ENCODE measurements around the gene DDX41. TPM values are rescaled to one million over a fixed set of nuclear protein-coding genes. Genes with fewer than 3 reads are reported as not detected.
A peak's percentile ranks its signal among the peaks of the same experiment; 100 is the strongest.

Gene DDX41
- total and polyA plus RNA-seq, 2 of the 13 experiments (the other 11 are each of a cell fraction or from before 2014, with no cell fraction given): 62.8 to 105 TPM

DNA sequence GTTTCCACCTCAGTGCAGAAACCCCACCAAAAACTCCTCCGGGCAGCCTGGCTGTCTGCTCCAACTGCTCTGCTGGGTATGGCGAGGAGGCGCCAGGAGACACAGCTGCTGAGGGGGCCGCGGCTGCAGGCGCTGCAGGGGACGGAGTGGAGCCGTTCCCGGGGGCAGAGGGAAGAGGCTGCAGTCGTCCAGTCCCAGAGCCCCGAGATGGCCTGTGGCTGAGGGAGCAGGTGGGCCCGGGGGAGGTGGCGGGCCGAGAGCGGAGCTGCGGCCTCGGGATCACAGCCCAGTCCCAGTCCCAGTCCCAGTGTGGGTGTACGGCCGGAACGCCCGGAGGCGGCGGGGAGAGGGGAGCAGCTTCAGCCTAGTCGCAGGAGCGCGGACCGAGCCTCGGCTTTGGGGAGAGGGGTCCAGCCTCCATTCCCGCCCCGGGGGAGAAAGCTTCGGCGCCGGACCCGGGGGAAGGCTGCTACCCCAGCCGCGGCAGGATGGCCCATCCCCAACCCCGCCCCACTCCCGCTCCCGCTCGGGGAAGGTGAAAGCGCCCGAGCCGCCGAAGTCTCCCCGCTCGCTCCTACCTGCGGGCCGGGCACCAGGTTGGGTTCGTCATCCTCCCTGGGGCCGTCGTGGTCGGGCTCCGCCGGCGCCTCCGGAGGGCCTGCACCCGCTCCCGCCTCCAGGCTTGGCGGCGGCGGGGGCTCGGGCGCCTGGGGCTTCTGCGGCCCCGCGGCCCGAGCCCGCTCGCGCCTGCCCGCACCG lies 37.1 kb upstream of the DDX41 start:
- ATAC-seq (peak; percentile 57), DNase-seq (ENCODE audit: low spot score) (no peak), FAIRE-seq (no peak)
- Histone ChIP-seq H3K79me2 (ENCODE audit: insufficient read depth, low read length) (peaks cover 49% of the 10 kb centered on the region), H3K9ac (ENCODE audit: insufficient read depth, low read depth, low read length) (peak overlapping the region; percentile 86), H3K4me2 (ENCODE audit: low read depth, low read length) (peak overlapping the region; percentile 86), H3K4me3 (replicated peaks in 1 of 3; ENCODE audit: insufficient read depth in 1 of 3, low read depth in 2 of 3, low read length in 3 of 3) (peak overlapping the region; percentile 96 to 98 (median 98)), H3K9me3 (ENCODE audit: low read length) (no peaks in the 10 kb centered on the region), H4K20me1 (ENCODE audit: insufficient read depth, low read length) (peaks cover 7% of the 10 kb centered on the region; the same call in 1 of the 2 replicates), H2AFZ (ENCODE audit: low read length) (no peak overlapping the region), H3K4me1 (ENCODE audit: insufficient read depth, low read length) (peaks cover 57% of the 10 kb centered on the region), H3K27ac (ENCODE audit: extremely low read length, insufficient read depth, low read length) (peak overlapping the region; percentile 56), H3K36me3 (replicated peaks in 1 of 2; ENCODE audit: control insufficient read depth in 1 of 2, insufficient read depth in 2 of 2, low read length in 2 of 2) (peaks cover 5 to 18% of the 10 kb centered on the region in 2 experiments; a peak in 4 of 5 replicates), H3K27me3 (ENCODE audit: control insufficient read depth in 1 of 2, insufficient read depth in 2 of 2, low read length in 2 of 2) (no peaks in the 10 kb centered on the region)
- ChIA-PET CTCF (ENCODE audit: low intra/inter-chr PET ratio, low total read pairs) (no interaction called here), POLR2A (interaction anchor here (0.7 to 1.0 kb wide), 3 partner anchors 36 to 57 kb away, joined by 3 to 4 read pairs (median 4); partner anchors contain the start of genes PDLIM7 and TMED9)
- WGBS (ENCODE audit: low lambda C conversion rate): 0% methylated on average over 1 of the region's 72 CpGs
- BruUV-seq (replicated peaks): no TSS peak
- intact Hi-C loops (cut with micrococcal nuclease; ENCODE audit: unreplicated experiment) (loop anchor here (5.0 kb wide), 1 partner anchor 37 kb away; the partner anchor contains the start of gene DDX41), in situ Hi-C loops (cut with HindIII; ENCODE audit: extremely low pct_ligation_motif_present, low pct_unique_long_range_greater_than_20kb) (no loop called here)
- TF ChIP-seq, protein P1, sequence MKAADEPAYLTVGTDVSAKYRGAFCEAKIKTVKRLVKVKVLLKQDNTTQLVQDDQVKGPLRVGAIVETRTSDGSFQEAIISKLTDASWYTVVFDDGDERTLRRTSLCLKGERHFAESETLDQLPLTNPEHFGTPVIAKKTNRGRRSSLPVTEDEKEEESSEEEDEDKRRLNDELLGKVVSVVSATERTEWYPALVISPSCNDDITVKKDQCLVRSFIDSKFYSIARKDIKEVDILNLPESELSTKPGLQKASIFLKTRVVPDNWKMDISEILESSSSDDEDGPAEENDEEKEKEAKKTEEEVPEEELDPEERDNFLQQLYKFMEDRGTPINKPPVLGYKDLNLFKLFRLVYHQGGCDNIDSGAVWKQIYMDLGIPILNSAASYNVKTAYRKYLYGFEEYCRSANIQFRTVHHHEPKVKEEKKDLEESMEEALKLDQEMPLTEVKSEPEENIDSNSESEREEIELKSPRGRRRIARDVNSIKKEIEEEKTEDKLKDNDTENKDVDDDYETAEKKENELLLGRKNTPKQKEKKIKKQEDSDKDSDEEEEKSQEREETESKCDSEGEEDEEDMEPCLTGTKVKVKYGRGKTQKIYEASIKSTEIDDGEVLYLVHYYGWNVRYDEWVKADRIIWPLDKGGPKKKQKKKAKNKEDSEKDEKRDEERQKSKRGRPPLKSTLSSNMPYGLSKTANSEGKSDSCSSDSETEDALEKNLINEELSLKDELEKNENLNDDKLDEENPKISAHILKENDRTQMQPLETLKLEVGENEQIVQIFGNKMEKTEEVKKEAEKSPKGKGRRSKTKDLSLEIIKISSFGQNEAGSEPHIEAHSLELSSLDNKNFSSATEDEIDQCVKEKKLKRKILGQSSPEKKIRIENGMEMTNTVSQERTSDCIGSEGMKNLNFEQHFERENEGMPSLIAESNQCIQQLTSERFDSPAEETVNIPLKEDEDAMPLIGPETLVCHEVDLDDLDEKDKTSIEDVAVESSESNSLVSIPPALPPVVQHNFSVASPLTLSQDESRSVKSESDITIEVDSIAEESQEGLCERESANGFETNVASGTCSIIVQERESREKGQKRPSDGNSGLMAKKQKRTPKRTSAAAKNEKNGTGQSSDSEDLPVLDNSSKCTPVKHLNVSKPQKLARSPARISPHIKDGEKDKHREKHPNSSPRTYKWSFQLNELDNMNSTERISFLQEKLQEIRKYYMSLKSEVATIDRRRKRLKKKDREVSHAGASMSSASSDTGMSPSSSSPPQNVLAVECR (CRISPR knock-in tag; IDR thresholded peaks at IDR 0.05; ENCODE audit: borderline replicate concordance): peak; percentile 26; the same call in 1 of the 2 replicates
- TF ChIP-seq SIN3A (IDR thresholded peaks at IDR 0.05; ENCODE audit: borderline replicate concordance, low read depth, low read length) (peak; percentile 11; the same call in 1 of the 2 replicates), IKZF5 (CRISPR knock-in tag; IDR thresholded peaks at IDR 0.05) (no peak), ZNF850 (CRISPR knock-in tag; conservative IDR thresholded peaks at IDR 0.05) (0 out of 2 replicates have a peak, but pooled peaks have one; percentile 22), RBFOX2 (IDR thresholded peaks at IDR 0.05; ENCODE audit: low read depth, low read length) (peak; percentile 45; the same call in 1 of the 2 replicates), HDAC1 (CRISPR knock-in tag; IDR thresholded peaks at IDR 0.05) (0 out of 2 replicates have a peak, but pooled peaks have one; percentile 32), STAT5B (CRISPR knock-in tag; IDR thresholded peaks at IDR 0.05) (no peak), SP4 (CRISPR knock-in tag; IDR thresholded peaks at IDR 0.05) (peak; percentile 34; the same call in 1 of the 2 replicates), GABPB1 (CRISPR knock-in tag; IDR thresholded peaks at IDR 0.05) (peak; percentile 12; the same call in 1 of the 2 replicates), ZNF788 (CRISPR knock-in tag; IDR thresholded peaks at IDR 0.05; ENCODE audit: borderline replicate concordance) (peak; percentile 40; the same call in 1 of the 2 replicates), ZBTB7A (CRISPR knock-in tag; IDR thresholded peaks at IDR 0.05) (0 out of 2 replicates have a peak, but pooled peaks have one; percentile 22), HNRNPK (IDR thresholded peaks at IDR 0.05; ENCODE audit: low read depth, low read length, poor library complexity, severe bottlenecking) (peak; percentile 54)
- TF ChIP-seq, protein P2, sequence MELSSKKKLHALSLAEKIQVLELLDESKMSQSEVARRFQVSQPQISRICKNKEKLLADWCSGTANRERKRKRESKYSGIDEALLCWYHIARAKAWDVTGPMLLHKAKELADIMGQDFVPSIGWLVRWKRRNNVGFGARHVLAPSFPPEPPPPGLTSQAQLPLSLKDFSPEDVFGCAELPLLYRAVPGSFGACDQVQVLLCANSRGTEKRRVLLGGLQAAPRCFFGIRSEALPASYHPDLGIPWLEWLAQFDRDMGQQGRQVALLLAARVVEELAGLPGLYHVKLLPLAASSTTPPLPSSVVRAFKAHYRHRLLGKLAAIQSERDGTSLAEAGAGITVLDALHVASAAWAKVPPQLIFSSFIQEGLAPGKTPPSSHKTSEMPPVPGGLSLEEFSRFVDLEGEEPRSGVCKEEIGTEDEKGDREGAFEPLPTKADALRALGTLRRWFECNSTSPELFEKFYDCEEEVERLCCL (CRISPR knock-in tag; IDR thresholded peaks at IDR 0.05; ENCODE audit: borderline replicate concordance): no peak

Measured in HepG2 (cell line).